ENCODE results near the gene PRKCE.

PRKCE gene

GRCh38 chr2:45722477-45722876 lies 71.0 kb downstream of the PRKCE start:
- DNase-seq (ENCODE audit: low read depth in 2 of 2, low spot score in 1 of 2) = no peak

GRCh38 chr2:45723857-45724256 lies 72.4 kb downstream of the PRKCE start:
- DNase-seq (ENCODE audit: low read depth in 2 of 2, low spot score in 1 of 2) = no peak

- DNase-seq (ENCODE audit: low read depth in 2 of 2, low spot score in 1 of 2) = no peak
These were observed 72.9 kb downstream of the PRKCE start for GRCh38 chr2:45724335-45724734.

- no peak for DNase-seq (ENCODE audit: low read depth in 2 of 2, low spot score in 1 of 2)
These were observed 74.3 kb downstream of the PRKCE start for GRCh38 chr2:45725731-45726130.

GRCh38 chr2:45726188-45726587 lies 74.7 kb downstream of the PRKCE start:
- no peak for DNase-seq (ENCODE audit: low read depth in 2 of 2, low spot score in 1 of 2)

GRCh38 chr2:45728458-45728942 lies 77.0 kb downstream of the PRKCE start:
- no peak for DNase-seq (ENCODE audit: low read depth in 2 of 2, low spot score in 1 of 2)

GRCh38 chr2:45729753-45730512 lies 78.5 kb downstream of the PRKCE start:
- no peak for DNase-seq (ENCODE audit: low read depth in 2 of 2, low spot score in 1 of 2)

- DNase-seq (ENCODE audit: low read depth in 2 of 2, low spot score in 1 of 2) = no peak
These were observed 79.7 kb downstream of the PRKCE start for GRCh38 chr2:45731141-45731540.

GRCh38 chr2:45732436-45732835 lies 81.0 kb downstream of the PRKCE start:
- DNase-seq (ENCODE audit: low read depth in 2 of 2, low spot score in 1 of 2) = no peak

GRCh38 chr2:45732946-45733345 lies 81.5 kb downstream of the PRKCE start:
- no peak for DNase-seq (ENCODE audit: low read depth in 2 of 2, low spot score in 1 of 2)

GRCh38 chr2:45734336-45734735 lies 82.9 kb downstream of the PRKCE start:
- no peak for DNase-seq (ENCODE audit: low read depth in 2 of 2, low spot score in 1 of 2)

GRCh38 chr2:45734952-45735351 lies 83.5 kb downstream of the PRKCE start:
- DNase-seq (ENCODE audit: low read depth in 2 of 2, low spot score in 1 of 2) = no peak

- DNase-seq (ENCODE audit: low read depth in 2 of 2, low spot score in 1 of 2) = no peak
These were observed 85.6 kb downstream of the PRKCE start for GRCh38 chr2:45736757-45737704.

- no peak for DNase-seq (ENCODE audit: low read depth in 2 of 2, low spot score in 1 of 2)
These were observed 88.5 kb downstream of the PRKCE start for GRCh38 chr2:45739796-45740485.

- no peak for DNase-seq (ENCODE audit: low read depth in 2 of 2, low spot score in 1 of 2)
These were observed 89.8 kb downstream of the PRKCE start for GRCh38 chr2:45741161-45741850.

- DNase-seq (ENCODE audit: low read depth in 2 of 2, low spot score in 1 of 2) = no peak
These were observed 92.3 kb downstream of the PRKCE start for GRCh38 chr2:45743531-45744396.

- DNase-seq (ENCODE audit: low read depth in 2 of 2, low spot score in 1 of 2) = no peak
These were observed 93.8 kb downstream of the PRKCE start for GRCh38 chr2:45745231-45745630.

GRCh38 chr2:45746888-45747287 lies 95.4 kb downstream of the PRKCE start:
- no peak for DNase-seq (ENCODE audit: low read depth in 2 of 2, low spot score in 1 of 2)

- DNase-seq (ENCODE audit: low read depth in 2 of 2, low spot score in 1 of 2) = no peak
These were observed 95.9 kb downstream of the PRKCE start for GRCh38 chr2:45747363-45747762.

GRCh38 chr2:45748239-45748638 lies 96.8 kb downstream of the PRKCE start:
- no peak for DNase-seq (ENCODE audit: low read depth in 2 of 2, low spot score in 1 of 2)

Measured in stimulated activated CD8-positive, alpha-beta memory T cell treated with anti-CD3 and anti-CD28 coated beads, Interleukin-4, amount 100 ng/mL, for 4 hours (primary cell).